HK-2 (cell line): ENCODE data around the gene PAX7.
"Not testable (repeated sequence)": the region's sequence is repeated elsewhere in the genome, so short reads cannot be mapped to it uniquely, and the experiment has no call there.

Source experiments
- DNase-seq: peaks from one replicate; pipeline ENCODE4 v3.0.0-alpha.2; 2018; ENCODE audit not compliant: unreplicated experiment

PAX7 gene

GRCh38 chr1:18658831-18659230 is 28.2 kb downstream of the PAX7 start:
- DNase-seq, result no peak

- DNase-seq, result no peak
Observed at GRCh38 chr1:18661404-18662285, 31.0 kb downstream of the PAX7 start.

- DNase-seq, result no peak
Observed at GRCh38 chr1:18662286-18662639, 31.6 kb downstream of the PAX7 start.

DNA sequence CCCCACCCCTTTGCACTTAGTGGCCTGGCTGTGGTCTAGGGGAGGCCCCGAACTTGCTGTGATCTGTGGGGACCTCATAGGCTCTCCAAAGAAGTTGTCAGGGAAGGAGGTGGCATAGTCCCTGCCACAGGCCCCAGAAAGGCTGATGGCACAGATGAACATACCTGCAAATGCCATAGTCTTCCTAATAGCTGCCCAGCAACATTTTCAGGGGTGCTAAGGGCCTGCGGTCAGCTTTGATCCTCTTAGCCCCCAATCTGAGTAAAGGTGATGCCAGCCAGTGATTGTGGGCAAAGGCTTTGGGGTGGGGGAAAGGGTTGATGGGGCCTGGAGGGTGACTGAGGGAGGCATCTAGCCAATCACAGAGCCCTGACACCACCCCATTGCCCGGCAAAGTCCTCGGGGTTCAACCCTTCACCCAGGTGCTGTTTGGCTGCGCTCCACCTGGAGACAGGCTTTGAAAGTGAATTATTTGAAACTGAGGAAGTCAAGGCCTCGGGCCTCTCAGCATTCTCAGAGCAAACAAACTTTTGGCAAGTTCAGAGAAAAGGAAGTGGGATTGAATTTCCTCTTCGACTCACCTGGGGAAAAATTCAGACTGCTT is 35.8 kb downstream of the PAX7 start:
- DNase-seq, result no peak

DNA sequence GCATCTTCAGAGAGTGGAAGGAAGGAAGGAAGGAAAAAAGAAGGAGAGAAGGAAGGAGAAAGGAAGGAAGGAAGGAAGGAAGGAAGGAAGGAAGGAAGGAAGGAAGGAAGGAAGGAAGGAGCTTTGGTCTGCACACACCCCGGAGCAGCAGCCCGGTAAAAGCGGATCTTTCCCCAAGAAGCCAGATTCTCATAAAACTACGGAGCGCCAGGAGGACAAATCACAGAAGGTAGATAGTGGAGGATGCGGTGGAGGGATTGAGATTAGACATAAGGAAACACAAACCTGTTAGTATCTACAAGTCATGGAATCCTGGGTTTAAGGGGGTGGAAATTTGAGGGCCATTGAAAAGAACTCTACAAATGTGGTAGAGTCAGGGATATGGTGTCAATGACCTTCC is 36.7 kb downstream of the PAX7 start:
- no peak for DNase-seq

GRCh38 chr1:18668046-18668445 is 37.4 kb downstream of the PAX7 start:
- no peak for DNase-seq

GRCh38 chr1:18668750-18669404 is 38.2 kb downstream of the PAX7 start:
- no peak for DNase-seq

DNA sequence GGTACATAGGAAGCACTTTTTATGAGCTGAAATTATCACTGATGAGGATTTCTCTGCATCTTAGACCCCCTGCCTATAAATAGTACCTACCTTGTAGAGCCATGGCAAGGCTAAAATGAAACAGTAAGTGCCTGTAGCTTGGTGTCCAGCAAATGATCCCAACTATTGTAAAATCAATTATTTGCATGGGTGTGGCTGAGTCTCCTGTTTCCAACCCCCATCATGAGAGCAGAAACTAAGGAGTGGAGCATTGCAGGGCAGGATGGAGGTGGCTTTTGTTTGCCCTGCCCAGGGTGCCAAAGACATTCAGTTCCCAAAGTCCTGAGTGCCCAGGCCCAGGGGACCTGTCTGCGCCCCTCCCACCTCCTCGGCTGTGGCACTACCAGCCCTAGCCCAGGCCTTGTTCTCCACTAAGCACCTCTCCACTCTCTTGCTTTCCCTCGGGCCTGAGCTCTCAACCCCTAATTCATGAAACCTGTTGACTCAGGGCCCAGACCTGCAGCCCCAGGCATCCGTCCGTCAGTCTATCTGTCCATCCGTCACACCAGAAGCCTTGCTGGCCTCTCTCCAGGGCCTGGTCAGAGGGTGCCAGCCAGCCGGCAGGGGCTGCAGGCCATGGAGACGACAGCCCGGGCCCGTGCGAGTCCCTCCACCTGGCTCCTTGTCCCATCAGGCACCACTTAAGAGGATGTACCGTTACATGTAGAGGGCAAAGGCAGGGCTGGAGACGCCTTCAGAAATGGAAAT is 39.6 kb downstream of the PAX7 start:
- DNase-seq, result no peak

DNA sequence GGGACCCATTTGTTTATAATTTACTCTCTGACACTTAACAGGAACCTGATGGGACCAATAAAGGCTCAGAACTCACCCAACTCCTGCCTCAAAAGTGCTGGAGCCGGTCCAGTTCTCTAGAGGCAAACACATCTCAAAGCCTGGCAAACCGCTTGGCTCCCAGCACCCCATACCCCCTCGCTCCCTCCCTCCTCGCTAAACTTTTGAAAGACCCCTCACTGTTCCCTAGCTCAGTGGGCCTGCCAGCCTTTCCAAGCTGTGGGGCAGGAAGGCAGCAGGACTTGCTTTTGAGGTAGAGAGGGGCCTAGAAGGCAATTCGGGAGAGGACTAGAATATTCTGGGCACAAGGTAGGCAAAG is 40.2 kb downstream of the PAX7 start:
- no peak for DNase-seq

- no peak for DNase-seq
Observed at GRCh38 chr1:18673976-18674375, 43.3 kb downstream of the PAX7 start.

- DNase-seq, result no peak
Observed at GRCh38 chr1:18676332-18676781, 45.7 kb downstream of the PAX7 start.

DNA sequence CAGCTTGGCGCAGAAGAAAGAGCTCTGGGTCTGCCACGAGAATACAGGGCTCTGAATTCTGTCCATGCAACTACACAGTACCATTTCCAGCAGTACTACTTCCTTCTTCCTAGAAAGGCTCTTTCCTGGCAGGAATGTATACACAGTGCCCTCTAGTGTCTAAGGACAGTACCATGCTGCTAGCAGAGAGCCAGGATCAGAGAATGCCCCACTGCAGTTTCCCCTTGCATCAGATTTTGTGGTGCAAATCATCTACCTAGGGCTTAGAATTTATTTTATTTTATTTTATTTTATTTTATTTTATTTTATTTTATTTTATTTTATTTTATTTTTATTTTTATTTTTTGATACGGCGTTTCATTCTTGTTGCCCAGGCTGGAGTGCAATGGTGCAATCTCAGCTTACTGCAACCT is 50.8 kb downstream of the PAX7 start:
- DNase-seq, result no peak

- DNase-seq, result no peak
Observed at GRCh38 chr1:18682375-18682774, 51.7 kb downstream of the PAX7 start.

- no peak for DNase-seq
Observed at GRCh38 chr1:18684303-18684702, 53.7 kb downstream of the PAX7 start.

DNA sequence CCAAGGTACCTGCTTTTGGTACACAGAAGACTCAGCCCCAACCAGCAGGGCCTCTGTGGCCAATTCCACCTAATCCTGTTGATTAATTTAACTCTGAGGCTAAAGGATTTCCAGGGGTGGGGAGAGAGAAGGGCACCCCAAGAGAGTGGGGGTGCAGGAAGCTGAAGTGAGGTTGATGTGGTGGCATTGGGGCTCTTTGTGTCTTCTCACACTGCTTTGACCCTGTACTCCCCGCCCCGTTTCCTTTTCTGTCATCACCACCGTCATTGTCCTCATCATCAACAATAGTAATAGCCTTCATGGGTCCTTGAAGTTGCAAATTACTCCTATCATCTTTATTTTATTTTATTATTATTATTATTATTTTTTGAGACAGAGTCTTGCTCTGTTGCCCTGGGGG is 55.9 kb downstream of the PAX7 start:
- no peak for DNase-seq

DNA sequence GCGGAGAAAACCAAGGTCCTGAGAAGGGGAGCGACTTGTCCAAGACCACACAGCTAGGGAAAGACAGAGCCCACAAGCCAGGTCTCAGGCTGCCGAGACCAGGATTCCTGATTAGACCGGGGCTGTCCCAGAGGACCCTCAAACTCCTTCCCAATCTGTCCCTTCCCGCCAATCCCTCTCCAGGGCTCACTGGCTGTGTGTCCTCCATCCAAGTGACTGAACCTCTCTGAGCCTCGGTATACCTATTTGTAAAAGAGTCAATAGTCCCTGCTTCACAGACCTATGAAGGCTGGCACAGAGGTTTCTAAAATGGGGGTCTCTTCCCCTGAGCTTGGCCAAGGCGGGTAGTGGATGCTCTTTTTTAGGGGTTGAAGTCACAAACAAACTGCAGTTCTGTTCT is 56.6 kb downstream of the PAX7 start:
- DNase-seq, result no peak

GRCh38 chr1:18691648-18692047 is 61.0 kb downstream of the PAX7 start:
- DNase-seq, result no peak

DNA sequence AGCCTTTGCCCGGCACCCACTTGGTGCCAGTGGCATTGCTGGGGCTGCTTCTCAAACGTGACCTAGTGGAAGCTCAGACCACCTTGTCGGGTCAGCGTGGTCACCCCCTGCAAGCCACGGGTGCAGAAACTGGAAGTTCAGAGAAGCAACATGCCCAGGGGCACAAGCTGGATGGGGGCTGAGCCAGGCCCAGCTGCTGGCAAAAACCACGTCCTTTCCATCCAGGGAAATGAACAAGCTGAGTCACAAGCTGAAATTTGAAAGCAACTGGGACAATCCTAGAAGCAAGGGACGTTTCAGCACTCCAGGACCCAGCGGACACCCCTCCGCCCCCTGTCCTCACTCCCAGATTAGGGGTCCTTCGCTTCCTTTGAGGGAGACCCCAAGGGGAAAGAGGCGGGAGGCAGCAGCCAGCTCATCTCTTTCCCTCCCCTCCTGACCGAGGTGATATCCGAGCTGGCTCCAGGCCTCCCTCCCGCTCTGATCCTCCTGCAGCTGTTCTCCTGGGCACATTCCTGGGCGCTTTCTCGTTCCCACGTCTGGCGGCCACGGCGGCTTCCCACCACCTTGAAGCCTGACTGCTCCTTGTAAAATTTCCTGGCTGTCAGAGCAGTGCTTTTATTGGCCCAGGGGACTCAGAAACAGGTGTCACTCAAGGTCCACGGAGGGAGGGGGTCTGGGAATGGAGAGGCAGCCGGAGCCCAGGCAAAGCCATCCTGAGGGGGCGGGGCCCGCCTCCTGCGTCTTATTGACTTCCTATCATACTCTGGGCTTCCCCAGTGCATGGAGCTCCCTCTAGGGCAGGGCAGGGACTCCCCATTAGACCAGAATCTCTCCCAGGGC is 62.8 kb downstream of the PAX7 start:
- DNase-seq, result no peak

- DNase-seq, result not testable (repeated sequence)
Observed at GRCh38 chr1:18694289-18694688, 63.6 kb downstream of the PAX7 start.

- DNase-seq, result no peak
Observed at GRCh38 chr1:18697541-18697940, 66.9 kb downstream of the PAX7 start.

DNA sequence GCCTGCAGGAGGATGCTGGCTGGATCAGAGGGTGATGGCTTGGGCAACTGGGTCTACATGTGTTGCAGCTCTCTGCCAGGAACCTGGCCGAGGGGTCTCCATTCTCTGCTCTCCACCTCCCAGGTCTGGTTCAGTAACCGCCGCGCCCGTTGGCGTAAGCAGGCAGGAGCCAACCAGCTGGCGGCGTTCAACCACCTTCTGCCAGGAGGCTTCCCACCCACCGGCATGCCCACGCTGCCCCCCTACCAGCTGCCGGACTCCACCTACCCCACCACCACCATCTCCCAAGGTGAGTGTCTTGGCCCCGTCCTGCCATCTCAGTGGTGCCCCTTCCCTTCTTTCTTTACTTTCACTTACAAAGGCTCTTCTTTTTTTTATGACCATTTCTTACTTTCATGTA is 69.9 kb downstream of the PAX7 start:
- no peak for DNase-seq
